K562 (cell line): ENCODE measurements around the gene ECM2. TPM values are rescaled to one million over a fixed set of nuclear protein-coding genes. Genes with fewer than 3 reads are reported as not detected.

Experiments used
- ATAC-seq: fragments of 200-7000 bp; cut with Tn5 transposase; 3 replicates; pipeline ENCODE4 v1.9.1; 2020; ENCODE audit warnings: moderate library complexity
- BruUV-seq: library from RNA; stranded (reverse); fragments of 400-500 nt; replicated peaks from 2 replicates; lab custom pipeline; 2021; lab: Mats Ljungman, UMichigan
- CTCF ChIA-PET: fragments of 300-600 bp; formaldehyde crosslinking; extraction: SDS; loops from one replicate; lab custom pipeline; 2021; ENCODE audit warnings: low intra/inter-chr PET ratio; lab: Yijun Ruan, JAX
- POLR2A ChIA-PET: fragments of 300-600, 350-650 bp; sonication (Branson Sonifier 250); formaldehyde crosslinking; extraction: SDS; loops from one replicate; lab custom pipeline; 2021; ENCODE audit warnings: antibody characterized with exemption, inconsistent platforms; lab: Yijun Ruan, JAX
- DNase-seq, 4 experiments: peaks; one replicate each; pipeline versions ENCODE4 v3.0.0 to v3.0.0-alpha.2; 2011 to 2018; ENCODE audit warnings: low spot score in 3 of 4, mixed read lengths in 3 of 4; ENCODE audit errors: extremely low read depth in 1 of 4
- FAIRE-seq: peaks from 2 replicates; lab custom pipeline; 2011; peaks lifted over from hg19 to GRCh38; lab: Jason Lieb, UNC
- H2AFZ ChIP-seq: 2 replicates; pipeline ENCODE4 v1.6.0; 2011; ENCODE audit warnings: low read depth, low read length, control low read depth, inconsistent platforms
- H3K27ac ChIP-seq: fragments of 200-600 bp; 3 replicates; pipeline ENCODE4 v1.8.0; 2011; ENCODE audit warnings: low read depth, mild to moderate bottlenecking, control low read depth, inconsistent platforms, low read length, moderate library complexity, mixed read lengths; ENCODE audit errors: extremely low read depth
- H3K27me3 ChIP-seq, 2 experiments: fragments of 300-600 bp in 1 of 2; 2 replicates in 1 of 2; 3 replicates in 1 of 2; pipeline versions ENCODE4 v1.6.0 to v1.8.0; 2011; ENCODE audit warnings: inconsistent platforms in 2 of 2, low read length in 2 of 2, mild to moderate bottlenecking in 1 of 2, mixed read lengths in 1 of 2, moderate library complexity in 1 of 2; ENCODE audit not compliant: control insufficient read depth in 2 of 2, insufficient read depth in 2 of 2
- H3K36me3 ChIP-seq: fragments of 300-600 bp; 3 replicates; pipeline ENCODE4 v1.8.0; 2011; ENCODE audit warnings: mild to moderate bottlenecking, low read length, inconsistent platforms; ENCODE audit not compliant: control insufficient read depth, insufficient read depth
- H3K4me1 ChIP-seq, 2 experiments: fragments of 200-600 bp in 1 of 2; replicated peaks in 1 of 2; 2 replicates in 1 of 2; 3 replicates in 1 of 2; pipeline versions ENCODE4 v1.5.1 to v1.8.0; 2011; ENCODE audit warnings: inconsistent platforms in 2 of 2, low read length in 2 of 2, mild to moderate bottlenecking in 1 of 2, mixed read lengths in 1 of 2, moderate library complexity in 1 of 2; ENCODE audit not compliant: control insufficient read depth in 2 of 2, insufficient read depth in 2 of 2
- H3K4me2 ChIP-seq: 2 replicates; pipeline ENCODE4 v1.6.1; 2011; ENCODE audit warnings: low read length, control low read depth, inconsistent platforms, mixed read lengths; ENCODE audit not compliant: insufficient read depth
- H3K4me3 ChIP-seq: fragments of 200-600 bp; sonication (generic), shearing (Covaris generic); 2 replicates; pipeline ENCODE4 v1.5.1; 2016; ENCODE audit warnings: control low read depth, inconsistent platforms
- H3K79me2 ChIP-seq: fragments of 200-600 bp; 3 replicates; pipeline ENCODE4 v1.8.0; 2011; ENCODE audit warnings: low read length, inconsistent platforms; ENCODE audit not compliant: control insufficient read depth, insufficient read depth
- H3K9ac ChIP-seq, 2 experiments: 2 replicates each; pipeline versions ENCODE4 v1.6.0 to v1.6.1; 2011; ENCODE audit warnings: low read depth in 2 of 2, low read length in 2 of 2, control low read depth in 1 of 2, inconsistent platforms in 1 of 2, mild to moderate bottlenecking in 1 of 2, mixed read lengths in 1 of 2; ENCODE audit not compliant: insufficient read depth in 1 of 2
- H3K9me1 ChIP-seq: one replicate; pipeline ENCODE4 v1.6.0; 2011; ENCODE audit warnings: inconsistent platforms, mild to moderate bottlenecking, low read length, moderate library complexity; ENCODE audit not compliant: control insufficient read depth, insufficient read depth
- H3K9me3 ChIP-seq: replicated peaks from 2 replicates; pipeline ENCODE4 v1.5.1; 2011; ENCODE audit warnings: low read depth, low read length, inconsistent platforms; ENCODE audit not compliant: control insufficient read depth, insufficient read depth
- H4K20me1 ChIP-seq: replicated peaks from 2 replicates; pipeline ENCODE4 v1.6.1; 2011; ENCODE audit warnings: low read length, inconsistent platforms, mixed read lengths; ENCODE audit not compliant: control insufficient read depth, insufficient read depth
- ARID1B ChIP-seq: fragments of 450-650 bp; IDR thresholded peaks from 2 replicates; pipeline ENCODE4 v1.6.1; 2016; ENCODE audit warnings: antibody characterized with exemption, mild to moderate bottlenecking, inconsistent platforms
- FOSL1 ChIP-seq: fragments of 200-800 bp; sonication (Bioruptor generic); conservative IDR thresholded peaks from 2 replicates; pipeline ENCODE4 v1.6.1; 2016; ENCODE audit warnings: missing genetic modification characterization, missing compliant biosample characterization
- JUND ChIP-seq, 2 experiments: IDR thresholded peaks; 2 replicates in 1 of 2; 3 replicates in 1 of 2; pipeline ENCODE4 v1.6.1; 2011; ENCODE audit warnings: borderline replicate concordance in 2 of 2, low read depth in 2 of 2, low read length in 2 of 2, improper control_type of control experiment in 1 of 2, missing biosample characterization in 1 of 2, missing genetic modification characterization in 1 of 2, missing genetic modification reagents in 1 of 2
- KDM5B ChIP-seq: fragments of 200-600 bp; sonication (generic); IDR thresholded peaks from 2 replicates; pipeline ENCODE4 v1.6.1; 2012; ENCODE audit warnings: low read depth, mild to moderate bottlenecking, moderate library complexity, low read length, control low read depth, inconsistent platforms; ENCODE audit not compliant: insufficient replicate concordance
- NR2C1 ChIP-seq, 2 experiments: fragments of 450-650 bp; IDR thresholded peaks; 2 replicates each; pipeline ENCODE4 v1.6.1; 2017; ENCODE audit warnings: mild to moderate bottlenecking in 2 of 2, antibody characterized with exemption in 1 of 2, inconsistent platforms in 1 of 2, missing compliant biosample characterization in 1 of 2, missing genetic modification characterization in 1 of 2
- WGBS: fragments of 100-300 bp; shearing (Covaris generic); methylation state at CpG from one replicate; pipeline ENCODE4 v1.1.6; 2016; ENCODE audit warnings: low coverage, mixed read lengths; ENCODE audit not compliant: insufficient coverage; ENCODE audit errors: missing lambda C conversion rate; 5-methylcytosine and 5-hydroxymethylcytosine counted together
- in situ Hi-C: fragments of 300-500 bp; cut with MboI; formaldehyde crosslinking; loops from 4 replicates; pipeline ENCODE4 v1.15.0; 2018; ENCODE audit warnings: inconsistent platforms, mixed read lengths
- intact Hi-C: fragments of 100-400 bp; cut with micrococcal nuclease; formaldehyde crosslinking; loops from 2 replicates; pipeline ENCODE4 v1.14.2; 2022
- polyA plus RNA-seq, 8 experiments: library from polyadenylated mRNA; depleted of rRNA in 4 of 8; stranded (reverse) in 5 of 8; unstranded in 3 of 8; fragments of >200 nt; fragmentation: Nextera tagmentation in 2 of 8; fragmentation: Illumina TruSeq in 1 of 8; extraction: Ambion mirVana in 2 of 8; extraction: Trizol in 1 of 8; gene quantifications; 2 replicates each; pipeline versions ENCODE4 v1.2.1 to v1.2.3, GENCODE V29; 2011 to 2014; ENCODE audit warnings: inconsistent platforms in 1 of 8, missing spikeins in 1 of 8
- total RNA-seq, 7 experiments: library from RNA; depleted of rRNA in 6 of 7; stranded (reverse); fragments of >200 nt in 6 of 7; fragmentation: Illumina TruSeq in 2 of 7; extraction: Trizol in 2 of 7; gene quantifications; 2 replicates each; pipeline versions ENCODE4 v1.2.1 to v1.2.3, GENCODE V29; 2011 to 2021; ENCODE audit warnings: low replicate concordance in 1 of 7
- TF ChIP-seq, protein P1 (sequence below), 2 experiments: fragments of 450-650 bp in 1 of 2; sonication (generic) in 1 of 2; formaldehyde crosslinking; conservative IDR thresholded peaks; 2 replicates each; pipeline versions ENCODE4 v1.4.0 to v1.8.1; 2020 to 2022; ENCODE audit warnings: mild to moderate bottlenecking in 1 of 2, missing genetic modification reagents in 1 of 2
- TF ChIP-seq, protein P2 (sequence below): sonication (generic); formaldehyde crosslinking; IDR thresholded peaks from 2 replicates; pipeline ENCODE4 v1.8.1; 2023; ENCODE audit warnings: missing genetic modification reagents, mild to moderate bottlenecking, borderline replicate concordance
- TF ChIP-seq, protein P3 (sequence below): IDR thresholded peaks from 2 replicates; pipeline ENCODE4 v1.6.1; 2012; ENCODE audit warnings: low read depth, low read length, improper control_type of control experiment, borderline replicate concordance

Gene ECM2
- total and polyA plus RNA-seq, 9 of the 15 experiments (the other 6 are each of a cell fraction or from before 2014, with no cell fraction given), result 0.03 to 0.07 TPM; not detected in 7

DNA sequence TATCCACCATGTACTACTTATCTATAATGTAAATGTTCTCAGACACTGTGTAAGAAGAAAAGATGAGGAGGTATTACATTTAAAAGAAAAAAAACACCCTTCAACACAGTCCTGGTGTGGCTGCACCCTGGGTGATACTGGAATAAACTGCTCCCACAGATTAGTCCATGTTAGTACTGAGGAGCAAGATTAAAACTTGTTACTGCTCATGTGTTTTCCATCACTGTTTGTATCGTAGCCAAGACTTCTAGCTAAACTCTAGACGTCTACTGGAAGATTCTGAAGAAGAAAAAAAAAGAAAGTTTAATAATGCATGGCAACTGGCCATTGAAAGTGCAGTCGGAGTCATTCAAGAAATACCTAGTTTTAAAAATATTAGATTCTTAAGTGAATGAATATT lies 53.5 kb downstream of the ECM2 start, which contains the start of gene ASPN (continued):
- TF ChIP-seq, protein P1, sequence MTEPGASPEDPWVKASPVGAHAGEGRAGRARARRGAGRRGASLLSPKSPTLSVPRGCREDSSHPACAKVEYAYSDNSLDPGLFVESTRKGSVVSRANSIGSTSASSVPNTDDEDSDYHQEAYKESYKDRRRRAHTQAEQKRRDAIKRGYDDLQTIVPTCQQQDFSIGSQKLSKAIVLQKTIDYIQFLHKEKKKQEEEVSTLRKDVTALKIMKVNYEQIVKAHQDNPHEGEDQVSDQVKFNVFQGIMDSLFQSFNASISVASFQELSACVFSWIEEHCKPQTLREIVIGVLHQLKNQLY (CRISPR knock-in tag; conservative IDR thresholded peaks at IDR 0.05), result no peak

DNA sequence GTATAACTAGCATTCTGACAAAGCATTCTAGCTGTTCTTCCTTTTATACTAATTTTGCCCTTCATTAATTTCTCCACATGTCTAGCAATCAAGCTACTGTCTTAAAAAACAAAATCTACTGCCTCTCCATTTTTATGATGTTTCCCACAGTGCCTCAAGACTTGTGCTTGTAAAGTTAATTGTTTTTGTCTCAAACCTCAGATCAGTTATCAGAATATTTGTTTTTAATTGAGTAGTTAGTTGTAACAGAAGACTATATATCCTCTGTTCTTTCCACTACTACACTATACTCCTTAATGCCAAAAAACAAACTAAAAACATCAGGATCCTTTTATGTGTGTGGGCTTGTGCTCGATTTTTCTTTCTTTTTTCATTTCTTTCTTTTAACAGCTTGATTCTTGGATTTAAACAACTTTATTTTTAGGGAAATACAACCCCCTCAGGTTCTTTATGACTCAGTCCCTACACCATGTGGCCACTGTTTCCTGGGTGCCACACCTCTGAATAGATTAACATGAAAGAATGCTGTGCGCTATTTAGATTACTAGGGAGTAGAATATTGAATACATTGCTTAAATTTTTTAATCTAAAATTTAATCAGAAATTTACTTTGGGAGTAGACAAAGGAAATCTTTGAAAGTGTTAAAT lies 54.7 kb downstream of the ECM2 start:
- in situ Hi-C loops (no loop called here), intact Hi-C loops (no loop called here)
- Histone ChIP-seq H2AFZ (peak overlapping the region; percentile 32), H3K4me3 (no peak overlapping the region), H3K27ac (no peak overlapping the region; the same call in 2 of the 3 replicates), H3K4me1 (no peaks in the 10 kb centered on the region; a peak in 1 of 5 replicates), H3K27me3 (no peaks in the 10 kb centered on the region), H3K9ac (no peak overlapping the region), H3K9me1 (no peaks in the 10 kb centered on the region), H3K79me2 (no peaks in the 10 kb centered on the region), H3K9me3 (no peaks in the 10 kb centered on the region), H4K20me1 (no peaks in the 10 kb centered on the region), H3K36me3 (no peaks in the 10 kb centered on the region), H3K4me2 (no peak overlapping the region)
- WGBS, result 13% methylated on average over 2 of the region's 2 CpGs
- CTCF ChIA-PET, result no interaction called here
- BruUV-seq, result no TSS peak
- ATAC-seq (peak; percentile 84), DNase-seq (peak in 2 of 4 experiments; percentile 32 to 49), FAIRE-seq (no peak)
- POLR2A ChIA-PET, result interaction anchor here (0.7 kb wide), 1 partner anchor 250 kb away, joined by 3 read pairs; no protein-coding TSS in a partner anchor
- TF ChIP-seq NR2C1 (IDR thresholded peaks at IDR 0.05) (no peak), NR2C1 (tag; IDR thresholded peaks at IDR 0.05) (no peak), ARID1B (peak; percentile 46; the same call in 1 of the 2 replicates), FOSL1 (tag) (peak; percentile 55), KDM5B (no peak), JUND (IDR thresholded peaks at IDR 0.05; ENCODE audit: borderline replicate concordance, low read depth, low read length) (0 out of 2 replicates have a peak, but pooled peaks have one; percentile 44), JUND (tag; IDR thresholded peaks at IDR 0.05; ENCODE audit: borderline replicate concordance, low read depth, low read length) (no peak)
- TF ChIP-seq, protein P2, sequence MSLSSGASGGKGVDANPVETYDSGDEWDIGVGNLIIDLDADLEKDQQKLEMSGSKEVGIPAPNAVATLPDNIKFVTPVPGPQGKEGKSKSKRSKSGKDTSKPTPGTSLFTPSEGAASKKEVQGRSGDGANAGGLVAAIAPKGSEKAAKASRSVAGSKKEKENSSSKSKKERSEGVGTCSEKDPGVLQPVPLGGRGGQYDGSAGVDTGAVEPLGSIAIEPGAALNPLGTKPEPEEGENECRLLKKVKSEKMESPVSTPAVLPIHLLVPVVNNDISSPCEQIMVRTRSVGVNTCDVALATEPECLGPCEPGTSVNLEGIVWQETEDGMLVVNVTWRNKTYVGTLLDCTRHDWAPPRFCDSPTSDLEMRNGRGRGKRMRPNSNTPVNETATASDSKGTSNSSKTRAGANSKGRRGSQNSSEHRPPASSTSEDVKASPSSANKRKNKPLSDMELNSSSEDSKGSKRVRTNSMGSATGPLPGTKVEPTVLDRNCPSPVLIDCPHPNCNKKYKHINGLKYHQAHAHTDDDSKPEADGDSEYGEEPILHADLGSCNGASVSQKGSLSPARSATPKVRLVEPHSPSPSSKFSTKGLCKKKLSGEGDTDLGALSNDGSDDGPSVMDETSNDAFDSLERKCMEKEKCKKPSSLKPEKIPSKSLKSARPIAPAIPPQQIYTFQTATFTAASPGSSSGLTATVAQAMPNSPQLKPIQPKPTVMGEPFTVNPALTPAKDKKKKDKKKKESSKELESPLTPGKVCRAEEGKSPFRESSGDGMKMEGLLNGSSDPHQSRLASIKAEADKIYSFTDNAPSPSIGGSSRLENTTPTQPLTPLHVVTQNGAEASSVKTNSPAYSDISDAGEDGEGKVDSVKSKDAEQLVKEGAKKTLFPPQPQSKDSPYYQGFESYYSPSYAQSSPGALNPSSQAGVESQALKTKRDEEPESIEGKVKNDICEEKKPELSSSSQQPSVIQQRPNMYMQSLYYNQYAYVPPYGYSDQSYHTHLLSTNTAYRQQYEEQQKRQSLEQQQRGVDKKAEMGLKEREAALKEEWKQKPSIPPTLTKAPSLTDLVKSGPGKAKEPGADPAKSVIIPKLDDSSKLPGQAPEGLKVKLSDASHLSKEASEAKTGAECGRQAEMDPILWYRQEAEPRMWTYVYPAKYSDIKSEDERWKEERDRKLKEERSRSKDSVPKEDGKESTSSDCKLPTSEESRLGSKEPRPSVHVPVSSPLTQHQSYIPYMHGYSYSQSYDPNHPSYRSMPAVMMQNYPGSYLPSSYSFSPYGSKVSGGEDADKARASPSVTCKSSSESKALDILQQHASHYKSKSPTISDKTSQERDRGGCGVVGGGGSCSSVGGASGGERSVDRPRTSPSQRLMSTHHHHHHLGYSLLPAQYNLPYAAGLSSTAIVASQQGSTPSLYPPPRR (CRISPR knock-in tag), result no peak
- TF ChIP-seq, protein P3, sequence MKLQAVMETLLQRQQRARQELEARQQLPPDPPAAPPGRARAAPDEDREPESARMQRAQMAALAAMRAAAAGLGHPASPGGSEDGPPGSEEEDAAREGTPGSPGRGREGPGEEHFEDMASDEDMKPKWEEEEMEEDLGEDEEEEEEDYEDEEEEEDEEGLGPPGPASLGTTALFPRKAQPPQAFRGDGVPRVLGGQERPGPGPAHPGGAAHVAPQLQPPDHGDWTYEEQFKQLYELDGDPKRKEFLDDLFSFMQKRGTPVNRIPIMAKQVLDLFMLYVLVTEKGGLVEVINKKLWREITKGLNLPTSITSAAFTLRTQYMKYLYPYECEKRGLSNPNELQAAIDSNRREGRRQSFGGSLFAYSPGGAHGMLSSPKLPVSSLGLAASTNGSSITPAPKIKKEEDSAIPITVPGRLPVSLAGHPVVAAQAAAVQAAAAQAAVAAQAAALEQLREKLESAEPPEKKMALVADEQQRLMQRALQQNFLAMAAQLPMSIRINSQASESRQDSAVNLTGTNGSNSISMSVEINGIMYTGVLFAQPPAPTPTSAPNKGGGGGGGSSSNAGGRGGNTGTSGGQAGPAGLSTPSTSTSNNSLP, result peak; percentile 39; the same call in 1 of the 2 replicates
